Lower lobe of right lung (tissue), 2 donors: ENCODE data around the gene DLX1. TPM values are rescaled to one million over a fixed set of nuclear protein-coding genes. Genes with fewer than 3 reads are reported as not detected.

Experiments
- ATAC-seq, 2 donors: fragments of 200-7000 bp; cut with Tn5 transposase; one replicate each; pipeline ENCODE4 v1.9.1; 2020 to 2022; ENCODE audit warnings: mild to moderate bottlenecking in 2 of 2, moderate library complexity in 2 of 2
- DNase-seq: peaks from one replicate; pipeline ENCODE4 v3.0.0-alpha.2; 2020
- H3K27ac ChIP-seq: fragments of 200-600 bp; one replicate; pipeline ENCODE4 v1.8.0; 2022
- H3K27me3 ChIP-seq: fragments of 200-600 bp; one replicate; pipeline ENCODE4 v1.8.0; 2022; ENCODE audit warnings: low read depth
- H3K36me3 ChIP-seq: fragments of 200-600 bp; one replicate; pipeline ENCODE4 v1.8.0; 2022; ENCODE audit warnings: mild to moderate bottlenecking
- H3K4me1 ChIP-seq: fragments of 200-600 bp; one replicate; pipeline ENCODE4 v1.8.0; 2022
- H3K4me3 ChIP-seq: fragments of 200-600 bp; one replicate; pipeline ENCODE4 v1.8.0; 2022; ENCODE audit warnings: mild to moderate bottlenecking
- H3K9me3 ChIP-seq: fragments of 200-600 bp; one replicate; pipeline ENCODE4 v1.8.0; 2022
- intact Hi-C: fragments of 100-400 bp; cut with DNase I; formaldehyde crosslinking; loops from one replicate; pipeline ENCODE4 v1.11.0; 2022
- total RNA-seq: library from RNA; stranded (reverse); fragmentation: NEBNext Ultra II Directional; extraction: Animal tissue kit (Norgen Biotek cat#: 25700); gene quantifications from one replicate; pipeline ENCODE4 v1.2.1, GENCODE V29; 2021
- TF ChIP-seq, protein P1 (sequence below): fragments of 200-600 bp; IDR thresholded peaks from one replicate; pipeline ENCODE4 v1.8.0; 2022; ENCODE audit warnings: antibody characterized with exemption, mild to moderate bottlenecking
- donor health status: DM: no; HTN: yes; CAD: no; lungs with severe emphysema.

DLX1 gene
- total RNA-seq, 1 donor from 2014 or later = not detected

DNA sequence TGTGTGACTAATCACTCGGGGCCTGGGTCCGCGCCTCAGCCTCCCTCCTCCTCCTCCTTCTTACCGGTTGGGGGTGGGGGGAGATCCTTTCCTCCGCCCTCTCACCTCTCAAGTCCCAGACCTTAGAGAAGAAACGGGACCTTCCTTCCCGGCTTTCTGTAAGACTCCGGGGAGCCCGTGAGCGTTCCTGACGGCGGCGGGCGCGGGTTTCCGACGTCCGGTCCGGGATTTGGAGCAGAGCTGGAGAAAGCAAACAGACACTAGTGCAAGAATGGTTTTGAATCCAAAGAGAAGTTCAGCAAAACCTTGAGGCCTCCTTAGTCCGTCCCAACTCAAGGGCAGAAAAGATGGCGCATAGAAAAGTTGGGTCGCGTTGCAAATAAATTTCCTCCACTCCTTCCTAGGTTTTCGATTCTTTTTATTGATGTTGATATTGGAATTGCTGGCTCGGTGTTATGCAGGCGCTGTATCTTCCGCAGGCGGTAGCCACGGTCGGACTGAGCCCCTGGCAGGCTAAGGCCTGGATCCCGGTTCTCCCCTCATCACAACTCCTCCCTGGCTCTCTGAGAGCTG, 2.0 kb downstream of the DLX1 start:
- no peak overlapping the region for H3K4me3 ChIP-seq

DNA sequence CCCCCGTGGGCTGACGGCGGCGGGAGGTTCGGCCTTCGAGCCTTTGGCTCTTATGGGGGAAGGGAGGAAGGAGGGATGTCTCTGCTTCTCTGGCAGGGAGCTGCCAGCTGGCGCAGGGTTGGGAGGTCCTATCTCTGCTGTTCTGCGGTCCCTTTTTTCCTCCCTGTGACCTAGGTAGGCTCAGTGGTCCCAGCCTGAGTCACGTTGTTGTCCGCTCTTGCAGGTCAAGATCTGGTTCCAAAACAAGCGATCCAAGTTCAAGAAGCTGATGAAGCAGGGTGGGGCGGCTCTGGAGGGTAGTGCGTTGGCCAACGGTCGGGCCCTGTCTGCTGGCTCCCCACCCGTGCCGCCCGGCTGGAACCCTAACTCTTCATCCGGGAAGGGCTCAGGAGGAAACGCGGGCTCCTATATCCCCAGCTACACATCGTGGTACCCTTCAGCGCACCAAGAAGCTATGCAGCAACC, 2.5 kb downstream of the DLX1 start:
- Histone ChIP-seq H3K36me3 (no peaks in the 10 kb centered on the region), H3K4me1 (peaks cover 41% of the 10 kb centered on the region), H3K9me3 (no peaks in the 10 kb centered on the region), H3K27ac (no peak overlapping the region), H3K4me3 (no peak overlapping the region), H3K27me3 (peaks cover 100% of the 10 kb centered on the region)
- ATAC-seq (no peak), DNase-seq (no peak)
- intact Hi-C loops = no loop called here
- TF ChIP-seq, protein P1, sequence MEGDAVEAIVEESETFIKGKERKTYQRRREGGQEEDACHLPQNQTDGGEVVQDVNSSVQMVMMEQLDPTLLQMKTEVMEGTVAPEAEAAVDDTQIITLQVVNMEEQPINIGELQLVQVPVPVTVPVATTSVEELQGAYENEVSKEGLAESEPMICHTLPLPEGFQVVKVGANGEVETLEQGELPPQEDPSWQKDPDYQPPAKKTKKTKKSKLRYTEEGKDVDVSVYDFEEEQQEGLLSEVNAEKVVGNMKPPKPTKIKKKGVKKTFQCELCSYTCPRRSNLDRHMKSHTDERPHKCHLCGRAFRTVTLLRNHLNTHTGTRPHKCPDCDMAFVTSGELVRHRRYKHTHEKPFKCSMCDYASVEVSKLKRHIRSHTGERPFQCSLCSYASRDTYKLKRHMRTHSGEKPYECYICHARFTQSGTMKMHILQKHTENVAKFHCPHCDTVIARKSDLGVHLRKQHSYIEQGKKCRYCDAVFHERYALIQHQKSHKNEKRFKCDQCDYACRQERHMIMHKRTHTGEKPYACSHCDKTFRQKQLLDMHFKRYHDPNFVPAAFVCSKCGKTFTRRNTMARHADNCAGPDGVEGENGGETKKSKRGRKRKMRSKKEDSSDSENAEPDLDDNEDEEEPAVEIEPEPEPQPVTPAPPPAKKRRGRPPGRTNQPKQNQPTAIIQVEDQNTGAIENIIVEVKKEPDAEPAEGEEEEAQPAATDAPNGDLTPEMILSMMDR = no peak

More for the DNA sequence above, 2.0 kb downstream of the DLX1 start:
- Histone ChIP-seq H3K27me3 (peaks cover 100% of the 10 kb centered on the region), H3K4me1 (peaks cover 46% of the 10 kb centered on the region), H3K27ac (no peak overlapping the region), H3K9me3 (no peaks in the 10 kb centered on the region), H3K36me3 (no peaks in the 10 kb centered on the region)
- DNase-seq = no peak
- TF ChIP-seq, protein P1 = no peak
- intact Hi-C loops = no loop called here
- no peak for ATAC-seq

DNA sequence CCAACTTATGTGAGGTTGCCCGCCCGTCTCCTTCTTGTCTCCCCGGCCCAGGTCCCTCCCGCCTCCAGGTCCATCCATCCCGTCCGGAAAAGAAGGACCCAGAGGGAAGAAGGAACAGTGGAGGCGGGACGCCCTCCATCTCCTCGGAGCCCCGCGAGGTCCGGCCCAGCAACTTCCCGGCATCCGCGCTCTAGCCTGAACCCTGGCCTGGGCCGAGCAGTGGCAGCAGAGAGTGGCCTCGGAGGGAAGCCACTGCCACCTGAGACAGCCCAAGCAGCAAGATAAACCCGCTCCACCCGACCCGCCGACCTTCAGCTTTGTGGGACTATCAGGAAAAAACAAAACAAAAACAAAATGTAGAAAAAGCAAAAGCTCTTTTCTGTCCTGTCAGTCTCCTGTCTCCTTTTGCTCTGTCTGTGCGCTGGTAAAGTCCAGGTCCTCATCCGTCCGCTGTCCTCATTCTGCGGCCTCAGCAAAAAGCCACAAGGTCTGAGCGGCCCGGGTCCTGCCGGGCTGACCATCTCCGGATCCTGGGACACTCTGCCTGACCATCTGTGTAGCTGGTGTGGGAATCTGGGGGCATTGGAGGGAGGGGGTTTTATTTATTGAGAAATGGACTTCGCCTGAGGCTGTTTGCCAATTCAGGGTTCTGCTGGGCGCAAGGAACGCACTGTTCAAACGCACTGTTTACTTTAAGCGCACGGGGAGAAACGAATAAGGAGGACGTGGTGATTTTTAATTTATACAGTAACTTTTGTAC, 3.1 kb downstream of the DLX1 start:
- H3K4me3 ChIP-seq = no peak overlapping the region
- DNase-seq = peak; percentile 39
- no peaks in the 10 kb centered on the region for H3K9me3 ChIP-seq
- peaks cover 100% of the 10 kb centered on the region for H3K27me3 ChIP-seq
- ATAC-seq = no peak
- no peak overlapping the region for H3K27ac ChIP-seq
- TF ChIP-seq, protein P1 = no peak
- no peaks in the 10 kb centered on the region for H3K36me3 ChIP-seq
- H3K4me1 ChIP-seq = peaks cover 35% of the 10 kb centered on the region
- intact Hi-C loops = no loop called here

DNA sequence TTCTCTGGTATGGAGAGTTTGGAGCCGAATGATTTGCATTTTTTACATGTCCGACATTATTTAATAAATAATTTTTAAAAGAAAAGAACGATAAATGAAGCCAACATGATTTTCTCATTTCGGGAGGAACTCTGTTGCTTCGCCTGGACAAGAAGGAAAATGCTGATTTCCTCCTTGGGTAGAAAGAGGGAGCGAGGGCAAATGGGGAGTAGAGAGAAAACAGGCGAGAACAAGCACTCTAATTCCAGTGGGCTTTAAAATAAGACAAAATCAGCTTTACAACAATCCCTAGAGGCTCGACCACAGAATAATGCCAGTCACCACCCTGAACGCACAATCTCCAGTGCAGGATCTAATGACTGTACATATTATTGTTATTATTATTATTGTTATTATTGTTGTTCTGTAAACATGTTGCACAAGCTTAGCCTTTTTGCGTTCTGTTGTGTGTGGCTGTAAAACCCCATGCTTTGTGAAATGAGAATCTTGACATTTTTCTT, 3.7 kb downstream of the DLX1 start:
- H3K27me3 ChIP-seq = peaks cover 100% of the 10 kb centered on the region
- H3K27ac ChIP-seq = no peak overlapping the region
- H3K9me3 ChIP-seq = no peaks in the 10 kb centered on the region
- TF ChIP-seq, protein P1 = no peak
- intact Hi-C loops = no loop called here
- ATAC-seq (no peak), DNase-seq (no peak)
- no peak overlapping the region for H3K4me3 ChIP-seq
- no peaks in the 10 kb centered on the region for H3K36me3 ChIP-seq
- peaks cover 31% of the 10 kb centered on the region for H3K4me1 ChIP-seq

DNA sequence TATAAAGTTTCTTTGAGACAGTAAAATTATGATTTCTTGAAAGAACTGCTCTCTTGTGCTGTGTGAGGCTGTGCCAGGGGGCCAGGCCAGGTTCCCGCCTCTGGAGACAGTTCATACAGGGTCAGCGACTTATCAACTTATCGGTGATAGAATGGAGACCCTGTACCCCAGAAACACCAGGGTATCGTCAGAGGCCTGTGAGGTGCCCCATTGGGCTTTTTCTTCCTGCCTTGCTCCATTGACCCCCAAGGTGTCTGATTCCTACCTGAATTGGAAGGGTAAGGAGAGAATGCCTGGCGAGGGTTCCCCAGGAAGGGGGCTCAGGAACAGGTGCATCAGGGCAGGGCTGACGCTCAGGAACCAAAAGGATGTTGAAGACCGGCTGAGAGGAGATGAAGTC, 4.3 kb downstream of the DLX1 start:
- Histone ChIP-seq H3K27ac (no peak overlapping the region), H3K27me3 (peaks cover 100% of the 10 kb centered on the region), H3K4me3 (no peak overlapping the region), H3K9me3 (no peaks in the 10 kb centered on the region), H3K4me1 (peaks cover 31% of the 10 kb centered on the region), H3K36me3 (no peaks in the 10 kb centered on the region)
- TF ChIP-seq, protein P1 = no peak
- no peak for DNase-seq
- intact Hi-C loops = no loop called here
- no peak for ATAC-seq
